ENCODE results near the gene CLCN4.
A peak's percentile ranks its signal among the peaks of the same experiment; 100 is the strongest.

The CLCN4 gene

GRCh38 chrX:10168226-10168625 is 11.5 kb downstream of the CLCN4 start:
- DNase-seq, result no peak

GRCh38 chrX:10169175-10169574 is 12.4 kb downstream of the CLCN4 start:
- DNase-seq, result no peak

DNA sequence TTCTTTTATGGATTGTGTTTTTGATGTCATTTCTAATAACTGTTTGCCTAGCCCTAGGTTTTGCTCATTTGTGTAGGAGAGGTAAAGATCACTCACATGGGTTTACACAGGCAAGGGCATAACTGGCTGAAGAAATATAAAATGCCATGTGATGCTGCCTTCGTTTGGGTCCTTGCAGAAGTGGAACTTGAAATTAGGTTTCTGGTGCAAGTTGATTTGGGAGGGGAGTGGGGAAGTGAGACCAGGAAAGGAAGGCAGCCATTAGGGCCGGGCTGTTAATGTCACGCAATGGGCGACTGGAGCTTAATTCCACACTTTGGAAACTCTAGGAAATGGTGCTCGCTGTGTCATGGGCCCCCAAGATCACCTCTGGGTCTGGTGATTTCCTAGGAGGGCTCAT is 14.5 kb downstream of the CLCN4 start:
- no peak for DNase-seq

DNA sequence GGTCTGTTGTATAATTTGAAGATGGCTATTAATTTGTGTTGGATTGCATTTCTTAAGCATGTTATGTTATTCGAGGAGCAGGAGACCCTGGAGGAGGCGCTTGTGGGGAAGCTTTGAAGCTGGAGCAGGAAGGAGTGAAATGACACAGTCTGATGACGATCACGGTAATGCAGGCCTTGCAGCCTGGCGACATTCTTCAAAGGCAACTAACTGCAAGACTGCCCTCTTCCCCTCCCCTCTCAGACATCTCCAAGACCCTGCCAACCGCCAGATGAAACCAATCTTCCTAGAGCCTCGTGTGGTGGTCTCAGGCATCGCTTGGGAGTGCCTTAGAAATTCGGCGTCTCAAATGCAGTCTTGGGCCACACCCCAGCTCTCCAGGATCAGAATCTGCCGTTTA is 16.1 kb downstream of the CLCN4 start:
- no peak for DNase-seq

GRCh38 chrX:10173331-10173900 is 16.6 kb downstream of the CLCN4 start:
- no peak for DNase-seq

GRCh38 chrX:10174051-10174450 is 17.3 kb downstream of the CLCN4 start:
- no peak for DNase-seq

GRCh38 chrX:10174810-10175209 is 18.0 kb downstream of the CLCN4 start:
- no peak for DNase-seq

- DNase-seq, result no peak
Measured at GRCh38 chrX:10175319-10175871, 18.6 kb downstream of the CLCN4 start.

DNA sequence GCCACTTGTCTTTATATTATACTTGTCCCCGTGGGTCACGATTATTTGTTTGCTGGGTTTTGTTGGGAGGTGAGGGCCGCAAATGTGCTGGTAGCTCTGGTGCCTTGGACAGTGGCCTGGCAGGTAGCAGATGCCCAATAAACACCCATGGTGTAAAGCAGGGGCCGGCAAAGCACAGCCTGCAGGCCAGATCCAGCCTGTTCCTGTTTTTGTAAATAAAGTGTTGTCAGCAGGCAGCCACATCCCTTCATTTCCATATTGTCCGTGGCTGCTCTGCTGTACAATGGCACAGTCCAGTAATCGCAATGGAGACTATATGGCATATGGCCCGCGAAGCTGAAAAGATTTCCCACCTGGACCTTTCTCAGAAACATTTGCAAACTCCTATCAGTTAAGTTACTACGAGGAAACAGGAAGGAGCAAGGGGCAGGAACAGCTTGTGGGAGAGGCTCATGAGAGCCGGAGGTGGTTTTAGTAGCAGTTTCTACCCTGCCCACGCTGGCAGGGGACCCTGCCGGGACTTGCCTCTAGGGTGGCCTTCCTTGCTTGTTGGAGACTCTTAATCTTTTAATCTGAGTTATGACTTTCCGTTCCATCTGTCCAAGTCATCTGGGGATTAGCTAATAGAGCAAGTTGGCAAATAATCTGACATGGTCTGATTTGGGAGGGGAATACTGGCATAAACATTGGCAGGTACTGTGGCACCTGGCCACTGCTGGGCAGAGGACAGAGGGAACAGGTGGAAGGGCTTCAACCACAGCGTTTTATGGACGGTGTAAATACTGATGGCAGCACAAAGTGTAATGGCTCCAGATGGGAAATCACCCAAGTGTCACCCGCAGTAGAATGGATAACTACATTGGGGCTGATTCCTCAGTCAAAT is 19.6 kb downstream of the CLCN4 start:
- no peak for DNase-seq

DNA sequence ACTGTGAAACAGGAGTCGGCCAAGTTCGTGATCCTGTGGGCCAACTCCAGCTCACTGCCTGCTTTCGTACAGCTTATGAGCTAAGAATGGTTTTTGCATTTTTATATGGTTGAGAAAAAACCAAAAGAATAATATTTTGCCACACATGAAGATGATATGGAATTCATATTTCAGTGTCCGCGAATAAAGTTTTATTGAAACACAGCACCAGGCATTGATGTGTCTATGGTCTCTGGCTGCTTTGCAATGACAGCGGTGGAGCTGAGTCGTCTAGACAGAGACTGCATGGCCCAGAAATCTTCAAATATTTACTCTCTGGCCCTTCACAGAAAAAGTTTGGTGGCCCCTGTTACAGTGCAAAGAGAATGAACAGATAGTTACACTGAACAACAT is 20.2 kb downstream of the CLCN4 start:
- DNase-seq, result no peak

- DNase-seq, result no peak
Measured at GRCh38 chrX:10177601-10178000, 20.8 kb downstream of the CLCN4 start.

- no peak for DNase-seq
Measured at GRCh38 chrX:10178866-10179463, 22.2 kb downstream of the CLCN4 start.

- DNase-seq, result no peak
Measured at GRCh38 chrX:10183760-10184159, 27.0 kb downstream of the CLCN4 start.

- no peak for DNase-seq
Measured at GRCh38 chrX:10184411-10184810, 27.6 kb downstream of the CLCN4 start.

GRCh38 chrX:10186355-10186754 is 29.6 kb downstream of the CLCN4 start:
- DNase-seq, result no peak

GRCh38 chrX:10187421-10187820 is 30.6 kb downstream of the CLCN4 start:
- no peak for DNase-seq

DNA sequence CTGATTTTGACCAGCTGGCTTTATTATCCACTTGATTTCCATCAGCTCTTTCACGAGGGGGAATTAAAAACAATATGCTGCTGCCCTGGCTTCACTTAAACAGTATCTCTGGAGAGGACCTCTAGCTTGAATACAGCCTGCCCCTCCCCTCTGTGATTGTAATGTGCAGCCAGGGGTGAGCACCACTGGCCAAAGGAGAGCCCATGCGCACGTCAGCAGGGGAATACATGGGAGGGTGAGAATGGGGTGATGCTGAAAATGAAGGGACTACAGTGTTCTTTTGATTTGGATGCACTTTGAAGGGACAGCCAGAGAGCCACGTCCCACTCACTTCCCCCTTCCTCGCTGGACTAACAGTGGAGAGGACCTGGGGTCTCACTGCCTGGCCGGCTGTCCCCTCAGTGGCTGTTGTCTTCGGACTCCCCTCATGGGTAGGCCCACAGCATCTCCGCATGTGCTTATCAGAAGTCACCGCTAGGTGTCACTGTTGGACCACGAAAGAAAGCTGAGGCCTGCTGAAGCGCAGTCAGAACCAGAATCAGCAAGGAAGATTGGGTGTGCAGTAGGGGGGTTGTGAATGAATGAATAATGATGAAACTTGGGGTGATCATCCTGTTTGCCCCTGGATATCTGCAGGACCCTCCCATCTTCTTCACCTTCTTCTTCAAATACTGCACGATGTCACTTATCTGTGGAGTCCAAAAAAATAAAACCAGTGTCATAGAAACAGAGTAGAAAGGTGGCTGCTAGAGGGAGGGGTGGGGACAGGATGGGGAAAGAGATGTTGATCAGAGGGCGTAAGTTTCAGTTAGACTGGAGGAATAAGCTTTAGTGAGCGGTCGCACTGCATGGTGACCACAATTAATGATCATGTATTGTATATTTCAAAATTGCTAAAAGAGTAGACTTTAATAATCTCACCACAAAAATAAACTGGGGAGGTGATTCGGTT is 32.8 kb downstream of the CLCN4 start:
- DNase-seq, result peak; percentile 67 to 72

DNA sequence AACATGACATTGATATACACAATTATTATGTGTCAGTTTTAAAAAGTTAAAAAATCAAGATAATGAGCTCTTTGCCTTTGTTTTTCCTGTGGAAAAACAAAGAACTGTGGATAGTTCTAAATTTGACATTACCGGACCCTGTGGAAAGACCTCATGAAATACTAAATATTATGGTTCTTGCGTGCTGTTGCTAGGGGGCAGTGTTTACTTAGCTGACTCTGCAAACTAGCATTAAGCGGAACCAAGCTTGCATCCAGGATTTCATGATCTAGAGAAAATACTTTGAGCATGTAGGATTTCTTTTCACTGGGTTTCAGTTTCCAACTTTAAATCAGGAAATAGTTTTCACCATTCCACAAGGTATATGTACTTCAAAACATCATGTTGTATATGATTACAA is 33.6 kb downstream of the CLCN4 start:
- DNase-seq, result peak; percentile 16 to 26

GRCh38 chrX:10193587-10193986 is 36.8 kb downstream of the CLCN4 start:
- DNase-seq, result no peak

DNA sequence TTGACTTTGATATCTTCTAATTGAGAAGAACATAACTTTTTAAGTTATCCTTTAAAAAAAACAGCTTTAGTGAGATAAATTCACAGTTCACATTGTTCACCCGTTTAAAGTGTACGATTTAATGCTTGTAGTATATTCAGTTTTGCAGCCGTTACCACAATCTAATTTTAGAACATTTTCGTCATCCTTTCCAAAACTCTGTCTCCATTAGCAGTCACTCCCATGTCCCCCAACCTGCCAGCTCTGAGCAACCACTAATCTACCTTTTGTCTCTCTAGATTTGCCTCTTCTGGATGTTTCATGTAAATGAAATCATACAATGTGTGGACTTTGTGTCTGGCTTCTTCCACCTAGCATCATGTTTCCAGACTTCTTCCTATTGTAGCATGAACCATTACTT is 38.6 kb downstream of the CLCN4 start:
- no peak for DNase-seq

- DNase-seq, result no peak
Measured at GRCh38 chrX:10195947-10196346, 39.2 kb downstream of the CLCN4 start.
